Kidney capillary endothelial cell (primary cell): ENCODE measurements around the gene LIX1L.

Source experiments
- DNase-seq: peaks from one replicate; pipeline ENCODE4 v3.0.0-alpha.2; 2018; ENCODE audit warnings: low spot score

Gene LIX1L

GRCh38 chr1:145893306-145894055, 64.3 kb downstream of the LIX1L start:
- DNase-seq, result no peak

- no peak for DNase-seq
Observed at GRCh38 chr1:145892486-145893087, 65.2 kb downstream of the LIX1L start.

DNA sequence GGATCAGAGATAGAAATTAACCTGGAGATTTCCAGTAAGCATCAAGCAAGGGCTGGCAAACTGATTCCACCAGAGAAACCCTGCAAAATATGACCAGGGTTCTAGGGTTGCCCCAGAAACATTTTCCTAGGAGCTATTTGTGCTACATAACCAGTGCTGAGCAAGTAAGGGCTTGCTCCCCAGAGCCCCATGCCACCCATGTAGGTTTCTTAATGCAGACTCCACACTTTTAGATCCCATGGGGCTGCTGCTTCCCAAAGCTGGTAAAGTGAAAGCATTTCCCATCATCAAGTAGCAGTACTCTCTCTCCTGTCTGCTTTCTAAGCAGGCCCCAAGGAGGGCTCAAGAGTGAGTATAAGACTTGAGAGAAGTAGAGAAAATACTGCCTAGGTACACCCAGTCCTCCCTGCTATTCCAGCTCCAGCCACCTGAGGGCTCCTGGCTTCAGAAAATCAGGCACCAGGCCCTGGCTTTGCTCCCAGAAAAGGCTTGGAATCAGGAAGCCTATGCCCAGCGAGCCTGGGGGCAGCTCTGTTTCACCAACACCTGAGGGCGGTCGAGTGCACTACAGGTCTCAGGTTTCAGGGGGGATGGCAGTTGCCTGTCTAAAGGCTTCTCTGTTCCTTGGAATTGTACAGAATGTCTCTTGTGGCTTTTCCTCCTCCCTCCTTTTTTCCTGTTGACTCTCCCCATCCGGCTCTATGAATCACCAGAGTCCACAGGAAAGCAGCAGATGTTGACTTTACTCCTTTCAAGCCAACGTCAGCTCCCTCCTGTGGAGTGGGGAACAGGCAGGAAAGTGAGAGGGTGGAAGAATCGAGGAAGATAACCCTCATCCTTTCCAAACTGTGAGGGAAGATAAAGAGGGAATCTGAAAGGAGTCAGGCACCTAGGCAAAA, 66.0 kb downstream of the LIX1L start:
- DNase-seq, result peak; percentile 91

- no peak for DNase-seq
Observed at GRCh38 chr1:145891143-145891542, 66.7 kb downstream of the LIX1L start.

DNA sequence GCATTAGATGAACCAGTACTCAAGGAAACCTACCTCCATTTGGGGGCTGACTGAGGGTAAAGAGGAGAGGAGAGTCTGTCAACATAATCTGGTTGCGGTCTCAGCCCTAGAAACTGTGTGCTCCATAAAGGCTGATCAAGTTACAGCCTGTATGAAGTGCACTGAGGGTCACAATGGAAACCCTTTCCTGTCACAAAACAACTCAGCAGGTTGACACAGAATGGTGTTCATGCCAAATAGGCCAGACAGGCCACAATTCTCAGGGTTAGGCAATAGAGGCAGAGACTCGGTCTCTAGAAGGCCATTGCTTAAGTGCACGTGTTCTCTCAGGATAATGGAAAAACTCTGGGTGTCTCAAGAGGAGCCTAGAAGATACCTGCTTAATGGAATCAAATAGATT, 68.1 kb downstream of the LIX1L start:
- DNase-seq, result no peak

GRCh38 chr1:145887631-145888030, 70.2 kb downstream of the LIX1L start:
- DNase-seq, result no peak

- DNase-seq, result no peak
Observed at GRCh38 chr1:145886816-145887215, 71.0 kb downstream of the LIX1L start.

DNA sequence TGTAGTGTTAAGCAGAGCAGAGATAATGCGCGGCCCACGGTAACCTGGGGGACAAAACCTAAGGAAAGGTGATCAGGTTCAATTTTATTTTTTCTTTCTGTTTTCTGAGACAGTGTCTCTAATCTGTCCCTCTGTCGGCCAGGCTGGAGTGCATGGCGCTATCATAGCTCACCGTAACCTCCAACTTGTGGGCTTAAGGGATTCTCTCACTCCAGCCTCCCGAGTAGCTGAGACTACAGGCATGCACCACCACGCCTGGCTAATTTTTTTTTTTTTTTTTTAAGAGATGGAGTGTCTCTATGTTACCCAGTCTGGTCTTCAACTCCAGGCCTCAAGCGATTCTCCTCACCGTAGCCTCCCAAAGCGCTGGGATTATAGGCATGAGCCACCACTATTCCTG, 71.4 kb downstream of the LIX1L start:
- no peak for DNase-seq

GRCh38 chr1:145885738-145886287, 72.0 kb downstream of the LIX1L start, which contains the start of gene ANKRD35:
ANKRD35 (minus strand) TSS chr1:145885866; CDS start chr1:145885758, 108 bp downstream.
- DNase-seq, result peak; percentile 61

- DNase-seq, result peak; percentile 71
Observed at GRCh38 chr1:145884675-145885074, 73.1 kb downstream of the LIX1L start.
